OCI-LY7 (cell line): Measurements from ENCODE around the gene FOXB1. TPM values are rescaled to one million over a fixed set of nuclear protein-coding genes. Genes with fewer than 3 reads are reported as not detected.

Experiments used
- BruUV-seq: library from RNA; stranded (reverse); fragments of 400-500 nt; replicated peaks from 2 replicates; lab custom pipeline; 2021; lab: Mats Ljungman, UMichigan
- CTCF ChIA-PET: fragments of 300-600 bp; sonication (Branson Sonifier 250); formaldehyde crosslinking; loops from one replicate; lab custom pipeline; 2022; ENCODE audit warnings: antibody characterized with exemption; ENCODE audit not compliant: unreplicated experiment; lab: Charles Lee
- POLR2A ChIA-PET: fragments of 300-600 bp; sonication (Branson Sonifier 250); formaldehyde crosslinking; loops from one replicate; lab custom pipeline; 2022; ENCODE audit warnings: antibody characterized with exemption; lab: Charles Lee
- DNase-seq: peaks from one replicate; pipeline ENCODE4 v3.0.0-alpha.2; 2015; ENCODE audit warnings: low spot score
- H2AFZ ChIP-seq: fragments of 200-600 bp; sonication (generic), shearing (Covaris generic); 2 replicates; pipeline ENCODE4 v1.6.1; 2014; ENCODE audit warnings: mild to moderate bottlenecking, antibody characterized with exemption, low read length, moderate library complexity
- H3K27ac ChIP-seq: fragments of 200-600 bp; sonication (generic); 2 replicates; pipeline ENCODE4 v1.5.1; 2014; ENCODE audit warnings: mixed run types, low read depth, mild to moderate bottlenecking, moderate library complexity, low read length, inconsistent platforms; ENCODE audit not compliant: poor library complexity, severe bottlenecking
- H3K36me3 ChIP-seq: fragments of 200-600 bp; sonication (generic); 2 replicates; pipeline ENCODE4 v1.6.1; 2014; ENCODE audit warnings: mild to moderate bottlenecking, antibody characterized with exemption, low read length, moderate library complexity, mixed read lengths; ENCODE audit not compliant: insufficient read depth
- H3K4me1 ChIP-seq: fragments of 200-600 bp; sonication (generic); 2 replicates; pipeline ENCODE4 v1.5.1; 2014; ENCODE audit warnings: mild to moderate bottlenecking, low read length; ENCODE audit not compliant: insufficient read depth, poor library complexity, severe bottlenecking
- H3K4me2 ChIP-seq: fragments of 200-600 bp; sonication (generic); 2 replicates; pipeline ENCODE4 v1.6.1; 2014; ENCODE audit warnings: mild to moderate bottlenecking, low read length
- H3K4me3 ChIP-seq: fragments of 200-600 bp; sonication (generic); 2 replicates; pipeline ENCODE4 v1.5.1; 2014; ENCODE audit warnings: mild to moderate bottlenecking, low read depth, low read length; ENCODE audit not compliant: poor library complexity, severe bottlenecking
- H3K79me2 ChIP-seq: fragments of 200-600 bp; sonication (generic); 2 replicates; pipeline ENCODE4 v1.6.1; 2016; ENCODE audit warnings: low read depth, mild to moderate bottlenecking, low read length, moderate library complexity, mixed read lengths; ENCODE audit not compliant: insufficient read depth
- H3K9me2 ChIP-seq: fragments of 200-600 bp; sonication (generic); 2 replicates; pipeline ENCODE4 v1.6.1; 2016; ENCODE audit warnings: mild to moderate bottlenecking, low read length, mixed read lengths; ENCODE audit not compliant: insufficient read depth
- H3K9me3 ChIP-seq: fragments of 200-600 bp; sonication (generic); 2 replicates; pipeline ENCODE4 v1.6.1; 2014; ENCODE audit warnings: mild to moderate bottlenecking, mixed run types, low read length, mixed read lengths
- H4K20me1 ChIP-seq: fragments of 200-600 bp; sonication (generic); 2 replicates; pipeline ENCODE4 v1.6.1; 2014; ENCODE audit warnings: mild to moderate bottlenecking, antibody characterized with exemption, low read length, moderate library complexity, mixed read lengths; ENCODE audit not compliant: insufficient read depth
- CTCF ChIP-seq: fragments of 200-600 bp; sonication (generic); conservative IDR thresholded peaks from 2 replicates; pipeline ENCODE4 v1.5.1; 2014; ENCODE audit warnings: mild to moderate bottlenecking, antibody characterized with exemption, low read length, moderate library complexity, mixed read lengths
- EZH2phosphoT487 ChIP-seq: fragments of 200-600 bp; sonication (generic); IDR thresholded peaks from 2 replicates; pipeline ENCODE4 v1.6.1; 2018; ENCODE audit warnings: low read depth, borderline replicate concordance, mild to moderate bottlenecking, mixed run types, antibody characterized with exemption, low read length, moderate library complexity, mixed read lengths
- intact Hi-C: fragments of 100-400 bp; cut with micrococcal nuclease; formaldehyde crosslinking; loops from one replicate; pipeline ENCODE4 v1.10.0; 2022; ENCODE audit not compliant: unreplicated experiment
- total RNA-seq, 2 experiments: library from RNA; depleted of rRNA in 1 of 2; stranded (reverse); fragments of >200 nt in 1 of 2; shearing (Covaris generic) in 1 of 2; gene quantifications; 2 replicates each; pipeline ENCODE4 v1.2.3, GENCODE V29; 2014 to 2022

The FOXB1 gene
- total RNA-seq, 2 experiments from 2014 or later: not detected

- no peaks in the 10 kb centered on the region for H3K79me2 ChIP-seq
- ChIA-PET CTCF (no interaction called here), POLR2A (no interaction called here)
- H3K36me3 ChIP-seq: no peaks in the 10 kb centered on the region
- BruUV-seq: no TSS peak
- no peak overlapping the region for H2AFZ ChIP-seq
- H3K9me3 ChIP-seq: no peaks in the 10 kb centered on the region
- no peak overlapping the region for H3K27ac ChIP-seq
- no peaks in the 10 kb centered on the region for H4K20me1 ChIP-seq
- intact Hi-C loops: no loop called here
- no peaks in the 10 kb centered on the region for H3K4me1 ChIP-seq
- H3K4me2 ChIP-seq: no peak overlapping the region
- no peaks in the 10 kb centered on the region for H3K9me2 ChIP-seq
- DNase-seq: no peak
- H3K4me3 ChIP-seq: no peak overlapping the region
- TF ChIP-seq EZH2phosphoT487 (no peak), CTCF (no peak)
Measured at GRCh38 chr15:59996298-59997041, 7.6 kb upstream of the FOXB1 start.

GRCh38 chr15:59997070-59997701, 6.9 kb upstream of the FOXB1 start:
- POLR2A ChIA-PET: no interaction called here

More at GRCh38 chr15:59997070-59997701, 6.9 kb upstream of the FOXB1 start:
- TF ChIP-seq CTCF (no peak), EZH2phosphoT487 (no peak)
- no peak overlapping the region for H3K4me3 ChIP-seq
- no peak overlapping the region for H3K27ac ChIP-seq
- no peak for DNase-seq
- no peaks in the 10 kb centered on the region for H3K36me3 ChIP-seq
- intact Hi-C loops: no loop called here
- H3K4me1 ChIP-seq: no peaks in the 10 kb centered on the region
- H3K9me3 ChIP-seq: no peaks in the 10 kb centered on the region
- CTCF ChIA-PET: no interaction called here
- no TSS peak for BruUV-seq
- H2AFZ ChIP-seq: no peak overlapping the region
- H3K79me2 ChIP-seq: no peaks in the 10 kb centered on the region
- no peaks in the 10 kb centered on the region for H3K9me2 ChIP-seq
- H3K4me2 ChIP-seq: no peak overlapping the region
- no peaks in the 10 kb centered on the region for H4K20me1 ChIP-seq
